Stimulated activated CD8-positive, alpha-beta memory T cell treated with anti-CD3 and anti-CD28 coated beads, Interleukin-7, amount 100 ng/mL, for 4 hours (primary cell): ENCODE data around the gene PSD2.
"Not testable (repeated sequence)": the region's sequence is repeated elsewhere in the genome, so short reads cannot be mapped to it uniquely, and the experiment has no call there.

Source experiments
- DNase-seq, 2 donors: peaks; one replicate each; pipeline ENCODE4 v3.0.0-alpha.2; 2020; ENCODE audit warnings: low read depth in 2 of 2

PSD2 gene

GRCh38 chr5:139789116-139789844 is 6.3 kb upstream of the PSD2 start:
- no peak for DNase-seq

- DNase-seq: no peak
These were observed 5.8 kb upstream of the PSD2 start for GRCh38 chr5:139789845-139790189.

- no peak for DNase-seq
These were observed 3.4 kb upstream of the PSD2 start for GRCh38 chr5:139792218-139792617.

GRCh38 chr5:139792655-139793054 is 3.0 kb upstream of the PSD2 start:
- DNase-seq: not testable (repeated sequence)

- no peak for DNase-seq
These were observed 1.4 kb upstream of the PSD2 start for GRCh38 chr5:139794067-139794846.

- DNase-seq: no peak
These were observed 626 bp downstream of the PSD2 start for GRCh38 chr5:139796061-139796806.

- DNase-seq: no peak
These were observed 1.7 kb downstream of the PSD2 start for GRCh38 chr5:139797335-139797734.

GRCh38 chr5:139797856-139798510 is 2.4 kb downstream of the PSD2 start:
- DNase-seq: no peak

- DNase-seq: no peak
These were observed 3.3 kb downstream of the PSD2 start for GRCh38 chr5:139798883-139799282.

- DNase-seq: no peak
These were observed 3.8 kb downstream of the PSD2 start for GRCh38 chr5:139799359-139799758.

GRCh38 chr5:139803978-139804377 is 8.4 kb downstream of the PSD2 start:
- no peak for DNase-seq

- no peak for DNase-seq
These were observed 9.3 kb downstream of the PSD2 start for GRCh38 chr5:139804800-139805397.

- no peak for DNase-seq
These were observed 9.9 kb downstream of the PSD2 start for GRCh38 chr5:139805545-139805944.

- no peak for DNase-seq
These were observed 10.5 kb downstream of the PSD2 start for GRCh38 chr5:139806111-139806510.

GRCh38 chr5:139806726-139807646 is 11.4 kb downstream of the PSD2 start:
- no peak for DNase-seq

GRCh38 chr5:139807647-139808030 is 12.0 kb downstream of the PSD2 start:
- no peak for DNase-seq

GRCh38 chr5:139808481-139809330 is 13.1 kb downstream of the PSD2 start:
- no peak for DNase-seq

- no peak for DNase-seq
These were observed 13.8 kb downstream of the PSD2 start for GRCh38 chr5:139809331-139809810.
